ENCODE results near the gene MRPL27. TPM values are rescaled to one million over a fixed set of nuclear protein-coding genes. Genes with fewer than 3 reads are reported as not detected.
A peak's percentile ranks its signal among the peaks of the same experiment; 100 is the strongest.

MRPL27 gene
- total RNA-seq, 1 experiment from 2014 or later = 106 TPM

DNA sequence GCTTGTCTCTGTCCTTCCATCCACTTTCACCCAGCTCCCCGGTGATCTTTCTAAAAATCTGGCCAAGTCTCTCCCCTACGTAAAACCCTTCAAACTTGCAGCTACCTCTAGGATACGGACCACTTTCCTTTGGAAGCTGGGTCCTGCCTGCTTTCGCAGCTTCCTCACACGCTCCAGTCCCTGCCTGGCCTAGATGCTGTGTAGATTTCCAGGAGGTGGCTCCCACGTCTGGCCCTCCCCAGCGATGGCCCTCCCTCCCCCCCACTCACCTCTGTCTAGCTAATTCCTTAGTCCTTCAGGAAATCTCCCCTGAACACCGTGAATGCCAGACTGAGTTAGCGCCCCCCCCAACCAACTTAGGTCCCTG, 24.9 kb upstream of the MRPL27 start:
- ChIA-PET CTCF (interaction anchor here (0.5 to 2.6 kb wide), 25 partner anchors 9 to 753 kb away, joined by 3 to 20 read pairs (median 4); partner anchors contain the start of genes ACSF2, RSAD1 and XYLT2), RAD21 (ENCODE audit: low non-redundant PET in 1 of 2, low total read pairs in 2 of 2, uncharacterized antibody in 2 of 2, unreplicated experiment in 2 of 2) (no interaction called here), POLR2A (interaction anchor here (0.9 to 2.5 kb wide), 11 partner anchors 9 to 241 kb away, joined by 3 to 14 read pairs (median 4); partner anchors contain the start of genes ACSF2, EME1 and MRPL27)
- H3K27me3 ChIP-seq (ENCODE audit: insufficient read depth, low read length) = no peaks in the 10 kb centered on the region
- peak; percentile 5; the same call in 1 of the 2 replicates for ATAC-seq
- no peak for DNase-seq (ENCODE audit: low read depth, low spot score)
- H3K4me2 ChIP-seq (ENCODE audit: low read length) = peak overlapping the region; percentile 84
- H3K9me2 ChIP-seq (ENCODE audit: insufficient read depth) = no peaks in the 10 kb centered on the region
- peak overlapping the region; percentile 95 for H3K4me3 ChIP-seq (replicated peaks in 1 of 2; ENCODE audit: low read depth in 1 of 2, low read length in 2 of 2)
- H2AFZ ChIP-seq (ENCODE audit: low read depth, low read length, poor library complexity, severe bottlenecking) = peak overlapping the region; percentile 68
- H3K27ac ChIP-seq (ENCODE audit: low read depth, low read length) = no peak overlapping the region; the same call in 1 of the 2 replicates
- BruUV-seq (replicated peaks) = no TSS peak
- no peaks in the 10 kb centered on the region for H3K9me3 ChIP-seq (ENCODE audit: control insufficient read depth in 1 of 2, insufficient read depth in 1 of 2, low read depth in 1 of 2, low read length in 2 of 2)
- peaks cover 22 to 26% of the 10 kb centered on the region in 2 experiments for H3K36me3 ChIP-seq (ENCODE audit: control insufficient read depth in 1 of 2, insufficient read depth in 2 of 2, low read length in 2 of 2)
- peak overlapping the region; percentile 98 for H3K9ac ChIP-seq (ENCODE audit: low read length)
- H3K79me2 ChIP-seq (ENCODE audit: insufficient read depth, low read length) = peaks cover 44% of the 10 kb centered on the region
- H4K20me1 ChIP-seq (ENCODE audit: insufficient read depth) = peaks cover 7% of the 10 kb centered on the region; the same call in 1 of the 2 replicates
- intact Hi-C loops (cut with micrococcal nuclease) = loop anchor here (1.0 kb wide), 1 partner anchor 80 kb away; the partner anchor contains the start of gene RSAD1
- peaks cover 7 to 27% of the 10 kb centered on the region in 2 experiments for H3K4me1 ChIP-seq (ENCODE audit: control insufficient read depth in 1 of 2, insufficient read depth in 2 of 2, low read length in 2 of 2)
- no peak for TF ChIP-seq FOSL1 (IDR thresholded peaks at IDR 0.05; ENCODE audit: low read depth)
- TF ChIP-seq, protein P1, sequence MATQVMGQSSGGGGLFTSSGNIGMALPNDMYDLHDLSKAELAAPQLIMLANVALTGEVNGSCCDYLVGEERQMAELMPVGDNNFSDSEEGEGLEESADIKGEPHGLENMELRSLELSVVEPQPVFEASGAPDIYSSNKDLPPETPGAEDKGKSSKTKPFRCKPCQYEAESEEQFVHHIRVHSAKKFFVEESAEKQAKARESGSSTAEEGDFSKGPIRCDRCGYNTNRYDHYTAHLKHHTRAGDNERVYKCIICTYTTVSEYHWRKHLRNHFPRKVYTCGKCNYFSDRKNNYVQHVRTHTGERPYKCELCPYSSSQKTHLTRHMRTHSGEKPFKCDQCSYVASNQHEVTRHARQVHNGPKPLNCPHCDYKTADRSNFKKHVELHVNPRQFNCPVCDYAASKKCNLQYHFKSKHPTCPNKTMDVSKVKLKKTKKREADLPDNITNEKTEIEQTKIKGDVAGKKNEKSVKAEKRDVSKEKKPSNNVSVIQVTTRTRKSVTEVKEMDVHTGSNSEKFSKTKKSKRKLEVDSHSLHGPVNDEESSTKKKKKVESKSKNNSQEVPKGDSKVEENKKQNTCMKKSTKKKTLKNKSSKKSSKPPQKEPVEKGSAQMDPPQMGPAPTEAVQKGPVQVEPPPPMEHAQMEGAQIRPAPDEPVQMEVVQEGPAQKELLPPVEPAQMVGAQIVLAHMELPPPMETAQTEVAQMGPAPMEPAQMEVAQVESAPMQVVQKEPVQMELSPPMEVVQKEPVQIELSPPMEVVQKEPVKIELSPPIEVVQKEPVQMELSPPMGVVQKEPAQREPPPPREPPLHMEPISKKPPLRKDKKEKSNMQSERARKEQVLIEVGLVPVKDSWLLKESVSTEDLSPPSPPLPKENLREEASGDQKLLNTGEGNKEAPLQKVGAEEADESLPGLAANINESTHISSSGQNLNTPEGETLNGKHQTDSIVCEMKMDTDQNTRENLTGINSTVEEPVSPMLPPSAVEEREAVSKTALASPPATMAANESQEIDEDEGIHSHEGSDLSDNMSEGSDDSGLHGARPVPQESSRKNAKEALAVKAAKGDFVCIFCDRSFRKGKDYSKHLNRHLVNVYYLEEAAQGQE (IDR thresholded peaks at IDR 0.05; ENCODE audit: low read depth) = no peak
- no peak for TF ChIP-seq CBX3 (IDR thresholded peaks at IDR 0.05; ENCODE audit: low read depth)
- no peak for TF ChIP-seq RAD21 (IDR thresholded peaks at IDR 0.05; ENCODE audit: low read depth)
- TF ChIP-seq, protein P2, sequence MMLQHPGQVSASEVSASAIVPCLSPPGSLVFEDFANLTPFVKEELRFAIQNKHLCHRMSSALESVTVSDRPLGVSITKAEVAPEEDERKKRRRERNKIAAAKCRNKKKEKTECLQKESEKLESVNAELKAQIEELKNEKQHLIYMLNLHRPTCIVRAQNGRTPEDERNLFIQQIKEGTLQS (IDR thresholded peaks at IDR 0.05) = no peak
- TF ChIP-seq SIN3A (IDR thresholded peaks at IDR 0.05; ENCODE audit: low read depth) = no peak
- TF ChIP-seq ZNF274 (IDR thresholded peaks at IDR 0.05; ENCODE audit: low read depth, low read length) = no peak
- TF ChIP-seq EZH2phosphoT487 (IDR thresholded peaks at IDR 0.05; ENCODE audit: borderline replicate concordance) = no peak
- no peak for TF ChIP-seq POLR2A (IDR thresholded peaks at IDR 0.05; ENCODE audit: borderline replicate concordance, extremely low read depth, insufficient read depth, insufficient read length)
- TF ChIP-seq, protein P3, sequence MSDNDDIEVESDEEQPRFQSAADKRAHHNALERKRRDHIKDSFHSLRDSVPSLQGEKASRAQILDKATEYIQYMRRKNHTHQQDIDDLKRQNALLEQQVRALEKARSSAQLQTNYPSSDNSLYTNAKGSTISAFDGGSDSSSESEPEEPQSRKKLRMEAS (IDR thresholded peaks at IDR 0.05) = no peak
- no peak for TF ChIP-seq ELF1 (IDR thresholded peaks at IDR 0.05; ENCODE audit: borderline replicate concordance, low read depth)
- no peak for TF ChIP-seq EGR1 (IDR thresholded peaks at IDR 0.05; ENCODE audit: low read depth)
- no peak for TF ChIP-seq ZFX (IDR thresholded peaks at IDR 0.05)
- TF ChIP-seq EZH2 (IDR thresholded peaks at IDR 0.05) = no peak
- no peak for TF ChIP-seq CEBPB (IDR thresholded peaks at IDR 0.05; ENCODE audit: low read depth)
- no peak for TF ChIP-seq SRF (IDR thresholded peaks at IDR 0.05; ENCODE audit: low read depth)
- TF ChIP-seq JUND (IDR thresholded peaks at IDR 0.05) = no peak

Data from HCT116 (cell line).